T-helper 2 cell treated with Interferon-gamma antibody and Interleukin-4, amounts not matched to agents 5 μg/mL and 100 μg/mL, for 36 hours (primary cell): Measurements from ENCODE around the gene CCDC106.
A peak's percentile ranks its signal among the peaks of the same experiment; 100 is the strongest.

Experiments used
- DNase-seq: peaks from one replicate; pipeline ENCODE4 v3.0.0; 2021; ENCODE audit warnings: low spot score
- H3K27ac Mint-ChIP-seq: one replicate; pipeline ENCODE4 v1.8.0; 2021; ENCODE audit warnings: mild to moderate bottlenecking, mixed read lengths
- H3K27me3 Mint-ChIP-seq: one replicate; pipeline ENCODE4 v1.8.0; 2021; ENCODE audit warnings: low read depth, mixed read lengths
- H3K36me3 Mint-ChIP-seq: one replicate; pipeline ENCODE4 v1.8.0; 2021; ENCODE audit warnings: low read depth, mixed read lengths
- H3K4me1 Mint-ChIP-seq: one replicate; pipeline ENCODE4 v1.8.0; 2021; ENCODE audit warnings: low read depth, mixed read lengths
- H3K4me3 Mint-ChIP-seq: one replicate; pipeline ENCODE4 v1.8.0; 2022; ENCODE audit warnings: mild to moderate bottlenecking, moderate library complexity, mixed read lengths
- H3K9me3 Mint-ChIP-seq: one replicate; pipeline ENCODE4 v1.8.0; 2021; ENCODE audit warnings: mixed read lengths

The CCDC106 gene

DNA sequence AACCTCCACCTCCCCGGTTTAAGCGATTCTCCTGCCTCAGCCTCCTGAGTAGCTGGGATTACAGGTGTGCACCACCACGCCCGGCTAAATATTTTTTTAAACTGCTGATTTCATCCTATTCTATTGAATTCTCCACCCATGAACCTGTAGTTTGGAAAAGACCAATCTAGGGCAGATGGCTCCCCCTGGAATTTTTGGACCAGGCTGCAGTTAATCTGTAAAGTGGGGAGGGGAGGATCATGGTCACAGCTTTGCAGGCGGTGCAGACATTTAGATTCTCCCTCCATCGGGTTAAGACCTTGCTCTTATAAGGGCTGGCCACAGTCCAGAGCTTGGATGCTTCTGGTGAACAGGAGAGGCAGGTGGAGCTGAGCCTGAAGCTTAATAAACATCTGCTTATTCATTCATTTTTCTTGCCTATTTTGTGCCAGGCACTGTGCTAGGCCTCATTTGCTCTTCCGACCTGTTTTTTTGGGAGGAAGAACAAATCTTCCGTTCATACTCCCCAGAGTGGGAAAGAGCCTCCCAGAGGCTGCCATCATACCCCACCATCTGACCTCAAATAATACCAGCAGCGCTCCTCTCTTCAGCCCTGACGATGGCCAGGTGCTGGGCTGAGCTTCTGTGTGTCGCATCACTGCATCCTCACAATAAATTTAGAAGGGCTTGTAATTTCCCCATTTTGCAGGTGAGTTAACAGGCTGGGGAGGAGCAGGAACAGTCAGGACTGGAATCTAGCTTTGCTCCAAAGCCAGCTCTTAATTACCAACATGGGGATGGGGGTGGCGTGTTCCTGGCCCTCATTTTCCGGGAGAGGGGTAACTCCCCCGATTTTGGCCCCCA is 902 bp upstream of the CCDC106 start:
- H3K36me3 Mint-ChIP-seq: peaks cover 18% of the 10 kb centered on the region
- peak overlapping the region; percentile 79 for H3K4me3 Mint-ChIP-seq
- H3K27me3 Mint-ChIP-seq: no peaks in the 10 kb centered on the region
- H3K27ac Mint-ChIP-seq: peak overlapping the region; percentile 72
- DNase-seq: no peak
- peaks cover 27% of the 10 kb centered on the region for H3K4me1 Mint-ChIP-seq
- H3K9me3 Mint-ChIP-seq: no peaks in the 10 kb centered on the region

DNA sequence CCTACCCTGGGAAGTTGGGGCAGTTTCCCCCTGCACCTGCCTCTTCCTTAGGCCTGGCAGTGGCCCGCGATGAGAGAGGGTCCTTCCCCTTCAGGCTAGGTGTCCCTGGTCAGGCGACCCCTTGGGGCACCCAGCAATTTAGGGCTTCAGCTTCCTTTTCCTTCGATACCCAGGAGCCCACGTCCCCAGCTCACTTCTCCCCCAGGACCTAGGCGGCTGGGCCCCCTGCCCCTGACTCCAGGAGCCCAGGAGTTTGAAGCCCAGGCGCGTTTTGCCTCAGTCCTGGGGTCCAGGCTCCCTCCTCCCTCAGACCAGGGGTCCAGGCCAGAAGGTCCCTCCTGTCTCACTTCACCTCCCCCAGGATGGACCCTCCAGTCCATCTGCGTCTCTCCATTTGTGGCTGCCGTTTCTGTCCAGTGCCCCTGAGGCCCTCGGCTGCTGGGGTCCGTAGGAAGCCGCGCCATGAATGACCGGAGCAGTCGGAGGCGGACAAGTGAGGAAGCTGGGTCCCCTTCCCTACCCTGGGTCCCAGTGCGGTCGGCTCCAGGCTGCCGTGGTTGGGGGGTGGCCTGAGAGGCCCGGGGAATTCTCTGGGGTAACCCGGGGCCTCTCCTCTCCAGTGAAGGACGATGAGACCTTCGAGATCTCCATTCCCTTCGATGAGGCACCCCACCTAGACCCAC is 714 bp downstream of the CCDC106 start:
- peak overlapping the region; percentile 77 for H3K4me3 Mint-ChIP-seq
- H3K4me1 Mint-ChIP-seq: peaks cover 21% of the 10 kb centered on the region
- peaks cover 13% of the 10 kb centered on the region for H3K36me3 Mint-ChIP-seq
- no peaks in the 10 kb centered on the region for H3K27me3 Mint-ChIP-seq
- DNase-seq: no peak
- no peaks in the 10 kb centered on the region for H3K9me3 Mint-ChIP-seq
- peak overlapping the region; percentile 81 for H3K27ac Mint-ChIP-seq

DNA sequence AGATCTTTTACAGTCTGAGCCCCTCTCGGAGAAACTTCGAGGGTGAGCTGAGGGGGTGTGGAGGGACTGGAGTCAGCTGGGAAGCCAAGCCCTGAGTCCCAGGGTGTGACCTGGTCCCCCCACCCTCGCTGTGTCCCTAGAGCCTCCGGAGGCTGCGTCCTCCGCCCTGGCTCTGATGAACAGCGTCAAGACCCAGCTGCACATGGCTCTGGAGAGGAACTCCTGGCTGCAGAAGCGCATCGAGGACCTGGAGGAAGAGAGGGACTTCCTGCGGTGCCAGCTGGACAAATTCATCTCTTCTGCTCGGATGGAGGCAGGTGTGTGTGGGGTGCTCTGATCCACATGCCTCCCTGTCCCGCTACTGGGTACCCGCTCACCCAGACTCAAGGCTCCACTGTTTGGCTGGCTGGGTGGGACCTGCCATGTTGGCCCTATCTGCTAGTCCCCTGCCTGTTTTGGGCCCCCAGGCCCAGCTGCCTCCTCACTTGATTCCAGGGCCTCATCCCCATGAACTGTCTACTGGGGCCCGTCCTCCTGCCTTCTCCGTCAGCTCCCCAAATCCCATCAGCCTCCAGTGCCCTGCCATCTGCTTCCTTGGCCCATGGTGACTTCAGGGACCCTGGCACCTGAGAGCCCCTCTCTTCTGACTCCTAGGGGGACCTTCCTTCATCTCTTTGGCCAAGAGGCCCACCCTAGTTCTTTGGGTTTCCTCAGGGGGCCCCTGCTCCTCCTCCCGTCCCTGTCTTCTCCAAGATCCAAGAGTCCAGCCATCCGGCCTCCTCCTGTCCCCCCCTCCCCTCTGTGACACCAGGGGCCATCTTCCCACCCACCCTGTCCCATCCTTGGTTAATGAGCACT is 1.5 kb downstream of the CCDC106 start:
- Mint-ChIP-seq H3K4me3 (peak overlapping the region; percentile 77), H3K4me1 (peaks cover 15% of the 10 kb centered on the region), H3K27me3 (no peaks in the 10 kb centered on the region), H3K9me3 (no peaks in the 10 kb centered on the region), H3K27ac (peak overlapping the region; percentile 78), H3K36me3 (peaks cover 13% of the 10 kb centered on the region)
- DNase-seq: no peak

DNA sequence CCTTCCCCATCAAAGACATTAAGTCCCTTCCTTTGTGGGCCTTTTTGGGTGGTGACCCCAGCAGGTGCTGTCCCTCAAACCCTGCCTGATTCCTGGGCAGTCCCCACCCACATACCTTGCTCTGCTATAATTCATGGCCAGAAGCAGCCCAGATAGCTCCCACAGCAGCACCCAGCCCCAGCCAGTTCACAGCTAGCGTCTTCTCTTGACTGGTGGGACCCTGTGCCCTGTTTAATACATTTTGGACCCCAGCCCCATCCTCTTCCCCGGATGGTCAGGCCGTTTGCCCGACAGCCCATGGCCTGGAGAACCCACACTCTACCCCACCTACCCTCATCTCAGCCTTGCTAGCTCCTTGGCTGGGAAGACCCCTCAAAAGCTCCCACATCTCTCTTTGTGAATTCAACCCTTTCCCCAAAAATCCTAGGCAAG is 2.1 kb downstream of the CCDC106 start:
- peak overlapping the region; percentile 78 for H3K27ac Mint-ChIP-seq
- H3K4me3 Mint-ChIP-seq: peak overlapping the region; percentile 46
- H3K9me3 Mint-ChIP-seq: no peaks in the 10 kb centered on the region
- peaks cover 15% of the 10 kb centered on the region for H3K4me1 Mint-ChIP-seq
- H3K36me3 Mint-ChIP-seq: peaks cover 13% of the 10 kb centered on the region
- DNase-seq: no peak
- no peaks in the 10 kb centered on the region for H3K27me3 Mint-ChIP-seq

DNA sequence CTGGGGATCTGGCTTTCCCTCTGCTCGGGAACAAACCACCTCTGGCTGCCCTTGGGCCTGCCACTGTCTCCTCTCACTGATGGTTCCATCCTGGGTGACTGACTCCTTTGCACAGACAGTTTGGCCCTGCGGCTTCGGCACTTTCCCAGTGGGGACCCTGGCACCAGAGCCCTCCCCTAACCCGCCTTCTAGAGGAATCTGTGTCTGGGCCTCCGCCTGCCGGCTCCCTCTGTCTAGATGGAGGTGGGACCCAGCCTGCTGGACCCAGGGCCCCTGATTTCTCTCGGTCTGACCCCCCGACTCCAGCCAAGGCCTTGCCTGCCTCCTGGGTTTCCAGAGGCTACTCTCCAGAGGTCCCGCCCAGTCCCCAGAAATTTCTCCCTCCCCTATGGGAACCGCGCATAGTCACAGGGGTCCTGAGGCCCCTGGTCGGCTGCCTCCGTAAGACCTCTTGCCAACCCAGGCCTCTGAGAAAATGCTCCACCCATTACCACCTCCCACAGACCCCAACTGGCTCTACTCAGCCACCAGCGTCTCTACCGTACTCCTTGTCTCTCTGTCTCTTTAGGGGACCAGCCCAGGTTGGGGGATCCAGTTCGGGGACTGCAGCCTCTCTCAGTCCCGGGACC is 2.7 kb downstream of the CCDC106 start:
- peaks cover 13% of the 10 kb centered on the region for H3K36me3 Mint-ChIP-seq
- H3K27ac Mint-ChIP-seq: no peak overlapping the region
- H3K4me3 Mint-ChIP-seq: no peak overlapping the region
- peaks cover 15% of the 10 kb centered on the region for H3K4me1 Mint-ChIP-seq
- H3K27me3 Mint-ChIP-seq: no peaks in the 10 kb centered on the region
- DNase-seq: no peak
- no peaks in the 10 kb centered on the region for H3K9me3 Mint-ChIP-seq

DNA sequence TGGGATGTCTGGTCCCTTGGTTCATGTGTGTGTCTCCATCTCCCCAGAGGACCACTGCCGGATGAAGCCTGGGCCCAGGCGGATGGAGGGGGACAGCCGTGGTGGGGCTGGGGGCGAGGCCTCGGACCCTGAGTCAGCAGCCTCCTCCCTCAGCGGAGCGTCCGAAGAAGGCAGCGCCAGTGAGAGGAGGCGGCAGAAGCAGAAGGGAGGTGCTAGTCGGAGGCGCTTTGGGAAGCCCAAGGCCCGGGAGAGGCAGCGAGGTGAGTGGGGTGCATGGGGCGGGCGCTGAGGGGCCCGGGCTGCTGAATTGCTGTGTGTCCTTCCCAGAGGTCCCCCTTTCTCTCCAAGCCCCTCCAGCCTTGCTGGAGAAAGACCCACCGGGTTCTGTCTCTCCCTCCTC is 3.2 kb downstream of the CCDC106 start:
- Mint-ChIP-seq H3K4me3 (no peak overlapping the region), H3K27me3 (no peaks in the 10 kb centered on the region)

DNA sequence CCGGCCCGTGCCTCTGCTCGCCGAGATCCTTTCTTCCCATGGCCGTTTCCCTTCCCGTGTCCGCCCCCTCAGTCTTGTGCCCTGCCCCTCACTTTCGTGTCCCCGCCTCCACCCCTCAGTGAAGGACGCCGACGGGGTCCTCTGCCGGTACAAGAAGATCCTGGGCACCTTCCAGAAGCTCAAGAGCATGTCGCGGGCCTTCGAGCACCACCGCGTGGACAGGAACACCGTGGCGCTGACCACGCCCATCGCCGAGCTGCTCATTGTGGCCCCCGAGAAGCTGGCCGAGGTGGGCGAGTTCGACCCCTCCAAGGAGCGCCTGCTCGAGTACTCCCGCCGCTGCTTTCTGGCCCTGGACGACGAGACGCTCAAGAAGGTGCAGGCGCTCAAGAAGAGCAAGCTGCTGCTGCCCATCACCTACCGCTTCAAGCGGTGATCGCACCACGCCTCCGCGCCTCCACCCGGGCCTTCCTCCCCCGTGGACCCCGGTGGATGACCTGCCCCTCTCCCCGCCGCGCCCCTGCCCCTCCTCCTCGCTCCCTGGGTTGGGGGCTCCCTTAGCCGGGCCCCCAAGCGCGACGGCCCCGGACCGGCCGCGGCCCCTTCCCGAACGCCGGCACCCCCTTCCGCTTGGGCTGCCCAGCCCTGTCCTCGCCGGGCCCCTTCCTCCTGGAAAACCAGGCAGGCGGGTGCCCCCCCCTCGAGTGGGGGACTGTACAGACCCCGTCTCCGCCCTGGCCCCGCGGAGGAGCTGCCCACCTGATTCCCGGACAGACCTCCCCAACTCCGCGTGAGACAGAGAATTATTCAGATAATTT is 4.5 kb downstream of the CCDC106 start:
- H3K27me3 Mint-ChIP-seq: no peaks in the 10 kb centered on the region
- no peaks in the 10 kb centered on the region for H3K9me3 Mint-ChIP-seq
- H3K4me3 Mint-ChIP-seq: peak overlapping the region; percentile 46
- no peak for DNase-seq
- peaks cover 26% of the 10 kb centered on the region for H3K36me3 Mint-ChIP-seq
- H3K4me1 Mint-ChIP-seq: peaks cover 26% of the 10 kb centered on the region
- peak overlapping the region; percentile 49 for H3K27ac Mint-ChIP-seq

More for the DNA sequence above, 3.2 kb downstream of the CCDC106 start:
- H3K27ac Mint-ChIP-seq: no peak overlapping the region
- H3K36me3 Mint-ChIP-seq: peaks cover 18% of the 10 kb centered on the region
- DNase-seq: no peak
- peaks cover 20% of the 10 kb centered on the region for H3K4me1 Mint-ChIP-seq
- H3K9me3 Mint-ChIP-seq: no peaks in the 10 kb centered on the region

DNA sequence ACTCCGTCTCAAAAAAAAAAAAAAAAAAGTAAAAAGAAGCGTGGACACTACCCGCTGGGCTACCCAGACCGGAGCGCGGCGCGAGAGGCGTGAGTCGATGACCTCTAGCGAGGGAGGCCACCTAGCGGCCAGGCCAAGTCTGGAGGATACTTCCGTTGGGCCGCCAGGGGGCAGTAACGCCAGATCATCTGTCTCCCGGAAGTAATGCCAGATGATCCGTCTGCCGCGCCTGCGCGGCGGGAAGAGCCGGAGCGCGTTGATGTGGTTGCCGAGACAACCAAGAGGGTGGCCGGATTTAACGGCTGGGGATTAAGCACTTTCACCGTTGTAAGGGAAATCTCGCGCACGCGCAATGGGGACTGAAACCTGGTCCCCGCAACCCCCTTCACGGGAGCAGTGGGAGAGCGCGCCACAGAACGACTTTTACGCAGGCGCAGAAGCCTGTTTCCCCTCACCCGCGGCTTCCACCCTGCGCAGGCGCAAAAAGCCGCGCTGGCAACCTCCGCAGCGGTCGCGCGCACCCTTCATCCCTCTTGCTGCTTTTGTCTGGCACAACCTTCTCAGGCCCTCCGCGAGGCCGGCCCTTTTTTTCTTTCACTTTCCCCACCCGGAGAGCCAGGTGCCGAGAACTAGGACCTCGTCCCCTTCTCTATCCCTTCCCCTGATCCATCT is 5.8 kb downstream of the CCDC106 start:
- Mint-ChIP-seq H3K36me3 (peaks cover 30% of the 10 kb centered on the region), H3K27ac (peak overlapping the region; percentile 96), H3K4me1 (peaks cover 26% of the 10 kb centered on the region), H3K4me3 (peak overlapping the region; percentile 89), H3K27me3 (no peaks in the 10 kb centered on the region), H3K9me3 (no peaks in the 10 kb centered on the region)
- peak; percentile 98 for DNase-seq

DNA sequence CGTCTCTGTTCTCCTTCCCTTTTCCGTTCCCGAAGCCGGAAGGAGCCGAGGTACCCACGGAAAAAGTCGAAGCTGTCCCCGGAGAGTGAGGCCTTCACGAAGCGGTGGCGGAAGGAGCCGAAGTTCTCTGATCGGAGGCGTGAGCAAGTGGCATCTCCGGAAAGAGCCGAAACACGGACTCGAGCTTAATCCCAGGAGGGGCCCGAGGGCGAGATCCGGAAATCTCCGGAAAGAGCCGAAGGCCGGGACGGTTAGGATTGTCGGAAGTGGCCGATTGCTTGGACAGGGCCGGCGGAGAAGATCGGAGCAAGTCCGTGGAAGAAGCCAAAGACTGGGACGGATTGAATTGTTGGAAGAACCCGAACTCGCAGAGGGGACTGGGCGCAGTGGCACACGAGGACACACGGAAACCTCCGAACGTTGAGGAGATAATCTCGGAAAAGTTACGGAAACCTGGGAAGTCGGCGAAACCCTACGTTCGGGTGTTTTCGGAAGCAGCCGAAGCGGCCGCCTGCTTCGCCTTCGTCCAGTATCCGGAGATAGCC is 6.4 kb downstream of the CCDC106 start:
- H3K9me3 Mint-ChIP-seq: no peaks in the 10 kb centered on the region
- peaks cover 26% of the 10 kb centered on the region for H3K4me1 Mint-ChIP-seq
- H3K27ac Mint-ChIP-seq: peak overlapping the region; percentile 96
- peaks cover 31% of the 10 kb centered on the region for H3K36me3 Mint-ChIP-seq
- peak; percentile 99 for DNase-seq
- peak overlapping the region; percentile 89 for H3K4me3 Mint-ChIP-seq
- H3K27me3 Mint-ChIP-seq: no peaks in the 10 kb centered on the region

DNA sequence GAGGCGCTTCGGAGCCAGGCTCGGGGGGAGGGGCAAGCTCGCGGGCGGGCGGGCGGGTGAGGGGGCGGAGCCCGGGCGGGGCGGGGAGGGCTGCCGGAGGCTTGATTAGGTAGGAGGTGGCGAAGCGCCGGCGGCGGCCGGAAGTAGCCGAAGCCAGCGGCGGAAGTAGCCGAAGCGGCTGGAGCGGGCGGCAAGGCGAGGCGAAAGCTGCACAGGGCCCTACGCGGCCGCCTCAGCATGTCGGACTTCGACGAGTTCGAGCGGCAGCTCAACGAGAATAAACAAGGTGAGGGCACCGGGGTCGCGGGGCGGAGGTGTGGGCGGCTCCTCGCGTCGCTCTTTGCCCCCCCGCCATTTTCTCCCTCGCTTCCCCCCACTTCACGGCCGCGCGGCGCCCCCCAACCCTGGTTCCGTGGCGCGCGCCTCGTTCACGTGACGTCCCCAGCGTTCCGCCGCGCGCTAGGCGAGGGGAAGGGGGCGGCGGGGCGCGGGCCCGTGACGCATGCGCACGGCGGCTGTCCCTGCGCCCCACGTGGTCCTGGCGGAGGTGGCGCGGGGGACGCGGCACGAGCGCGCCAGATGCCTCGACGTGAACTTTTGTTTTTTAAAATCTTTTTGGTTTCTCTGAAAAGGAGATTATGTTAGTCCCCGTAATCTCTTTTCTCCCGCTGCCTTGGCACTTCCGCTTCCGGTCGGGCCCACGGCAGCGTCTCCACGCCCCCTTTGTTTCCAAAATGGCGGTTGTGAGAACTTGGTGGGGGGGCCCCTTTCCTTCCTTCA is 7.0 kb downstream of the CCDC106 start, which contains the start of gene U2AF2:
U2AF2 (plus strand) TSS at position 168 of the 780 bp plus-strand sequence; CDS start at position 238, 70 bp downstream.
- H3K4me3 Mint-ChIP-seq: peak within 1 kb of the TSS; percentile 91
- no peaks in the 10 kb centered on the region for H3K27me3 Mint-ChIP-seq
- H3K36me3 Mint-ChIP-seq: peaks cover 32% of the 10 kb centered on the region
- H3K27ac Mint-ChIP-seq: peak within 1 kb of the TSS; percentile 96
- peaks cover 25% of the 10 kb centered on the region for H3K4me1 Mint-ChIP-seq
- no peaks in the 10 kb centered on the region for H3K9me3 Mint-ChIP-seq
- peak; percentile 89 for DNase-seq

DNA sequence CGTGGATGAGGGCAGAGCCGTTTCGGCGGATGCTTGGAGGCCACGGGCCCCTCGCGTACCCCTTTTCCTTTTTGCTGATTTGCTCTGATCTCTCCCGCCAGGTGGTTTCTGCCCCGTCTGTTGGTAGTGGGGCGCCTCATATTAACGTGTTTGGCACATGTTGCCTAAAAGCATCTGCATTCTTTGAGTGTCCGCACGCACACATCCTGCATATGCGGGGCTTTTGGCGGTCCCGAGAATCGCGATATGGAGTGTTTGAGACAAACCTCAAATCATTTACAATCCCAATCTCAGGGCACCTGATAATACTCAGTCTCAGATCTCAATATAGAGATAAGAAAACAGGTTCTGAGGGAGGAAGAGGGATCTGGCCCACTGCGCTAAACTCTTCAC is 7.6 kb downstream of the CCDC106 start:
- H3K27me3 Mint-ChIP-seq: no peaks in the 10 kb centered on the region
- H3K4me1 Mint-ChIP-seq: peaks cover 25% of the 10 kb centered on the region
- no peaks in the 10 kb centered on the region for H3K9me3 Mint-ChIP-seq
- H3K27ac Mint-ChIP-seq: peak overlapping the region; percentile 96
- H3K4me3 Mint-ChIP-seq: peak overlapping the region; percentile 91
- DNase-seq: no peak
- peaks cover 35% of the 10 kb centered on the region for H3K36me3 Mint-ChIP-seq
